OCI-LY3 (cell line): Measurements from ENCODE around the gene HSF5.

Experiments used
- H2AFZ ChIP-seq: fragments of 200-600, 300-600 bp; shearing (Covaris generic); 2 replicates; pipeline ENCODE4 v1.6.0; 2014; ENCODE audit warnings: antibody characterized with exemption, low read depth, low read length
- H3K27ac ChIP-seq: fragments of 200-600, 300-600 bp; sonication (generic); 2 replicates; pipeline ENCODE4 v1.5.1; 2014; ENCODE audit warnings: mild to moderate bottlenecking, low read length, moderate library complexity, mixed read lengths
- H3K27me3 ChIP-seq: fragments of 200-600, 300-600 bp; sonication (generic); 2 replicates; pipeline ENCODE4 v1.6.1; 2014; ENCODE audit warnings: low read depth, low read length, mixed read lengths
- H3K36me3 ChIP-seq: fragments of 200-600, 300-600 bp; sonication (generic); replicated peaks from 2 replicates; pipeline ENCODE3; 2014; ENCODE audit warnings: low read depth, low read length, mixed read lengths
- H3K4me1 ChIP-seq: fragments of 300-600, 200-600 bp; sonication (generic); 2 replicates; pipeline ENCODE4 v1.6.1; 2014; ENCODE audit warnings: low read length, mixed read lengths
- H3K4me2 ChIP-seq: fragments of 200-600, 300-600 bp; sonication (generic); 2 replicates; pipeline ENCODE4 v1.6.1; 2014; ENCODE audit warnings: low read length, mixed read lengths
- H3K4me3 ChIP-seq: fragments of 300-600, 200-600 bp; sonication (generic); 2 replicates; pipeline ENCODE4 v1.5.1; 2014; ENCODE audit warnings: antibody characterized with exemption, mild to moderate bottlenecking, low read length, moderate library complexity
- H3K79me2 ChIP-seq: fragments of 300-600, 200-600 bp; shearing (Covaris generic); 2 replicates; pipeline ENCODE4 v1.6.1; 2014; ENCODE audit warnings: mild to moderate bottlenecking, low read length, mixed read lengths
- H3K9ac ChIP-seq: fragments of 300-600, 200-600 bp; shearing (Covaris generic); 2 replicates; pipeline ENCODE4 v1.6.0; 2014; ENCODE audit warnings: mild to moderate bottlenecking, low read length, moderate library complexity
- H3K9me3 ChIP-seq: fragments of 200-600, 300-600 bp; shearing (Covaris generic); 2 replicates; pipeline ENCODE4 v1.6.1; 2014; ENCODE audit warnings: low read length, mixed read lengths; ENCODE audit not compliant: insufficient read depth
- H4K20me1 ChIP-seq: fragments of 200-600, 300-600 bp; sonication (generic); 2 replicates; pipeline ENCODE4 v1.6.1; 2016; ENCODE audit warnings: low read length, mixed read lengths; ENCODE audit not compliant: insufficient read depth
- EZH2phosphoT487 ChIP-seq: fragments of 200-600 bp; shearing (Covaris generic); IDR thresholded peaks from 2 replicates; pipeline ENCODE4 v1.6.1; 2018; ENCODE audit warnings: antibody characterized with exemption, mixed run types, low read depth
- TF ChIP-seq, protein P1 (sequence below): fragments of 200-600, 300-600 bp; sonication (generic); IDR thresholded peaks from 2 replicates; pipeline ENCODE4 v1.5.1; 2014; ENCODE audit warnings: antibody characterized with exemption, low read length, low read depth

Gene HSF5

DNA sequence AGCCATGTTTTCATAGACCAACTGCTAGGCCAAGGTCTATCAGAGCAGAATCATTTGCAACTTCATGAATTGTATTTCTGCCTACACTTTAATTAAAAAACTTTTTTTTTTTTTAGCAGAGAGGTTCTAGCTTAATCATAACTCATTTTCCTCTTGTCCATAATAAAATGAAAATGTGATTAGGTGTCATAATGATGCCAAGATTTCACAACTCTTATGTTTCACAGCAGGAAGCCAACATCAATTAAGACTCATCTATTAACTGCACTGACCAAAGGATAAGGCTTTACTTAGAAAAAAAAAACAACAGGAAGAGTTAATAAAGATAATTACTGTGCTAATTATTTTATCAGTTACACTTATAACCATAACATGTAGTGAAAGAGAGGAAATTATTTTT lies 52.0 kb downstream of the HSF5 start:
- Histone ChIP-seq H3K27ac (no peak overlapping the region), H3K79me2 (no peaks in the 10 kb centered on the region), H3K9ac (no peak overlapping the region), H3K9me3 (no peaks in the 10 kb centered on the region), H3K4me1 (no peaks in the 10 kb centered on the region), H3K27me3 (peaks cover 13% of the 10 kb centered on the region; the same call in 1 of the 2 replicates), H3K4me3 (no peak overlapping the region), H3K36me3 (no peaks in the 10 kb centered on the region), H3K4me2 (no peak overlapping the region), H4K20me1 (no peaks in the 10 kb centered on the region), H2AFZ (no peak overlapping the region)
- TF ChIP-seq, protein P1, sequence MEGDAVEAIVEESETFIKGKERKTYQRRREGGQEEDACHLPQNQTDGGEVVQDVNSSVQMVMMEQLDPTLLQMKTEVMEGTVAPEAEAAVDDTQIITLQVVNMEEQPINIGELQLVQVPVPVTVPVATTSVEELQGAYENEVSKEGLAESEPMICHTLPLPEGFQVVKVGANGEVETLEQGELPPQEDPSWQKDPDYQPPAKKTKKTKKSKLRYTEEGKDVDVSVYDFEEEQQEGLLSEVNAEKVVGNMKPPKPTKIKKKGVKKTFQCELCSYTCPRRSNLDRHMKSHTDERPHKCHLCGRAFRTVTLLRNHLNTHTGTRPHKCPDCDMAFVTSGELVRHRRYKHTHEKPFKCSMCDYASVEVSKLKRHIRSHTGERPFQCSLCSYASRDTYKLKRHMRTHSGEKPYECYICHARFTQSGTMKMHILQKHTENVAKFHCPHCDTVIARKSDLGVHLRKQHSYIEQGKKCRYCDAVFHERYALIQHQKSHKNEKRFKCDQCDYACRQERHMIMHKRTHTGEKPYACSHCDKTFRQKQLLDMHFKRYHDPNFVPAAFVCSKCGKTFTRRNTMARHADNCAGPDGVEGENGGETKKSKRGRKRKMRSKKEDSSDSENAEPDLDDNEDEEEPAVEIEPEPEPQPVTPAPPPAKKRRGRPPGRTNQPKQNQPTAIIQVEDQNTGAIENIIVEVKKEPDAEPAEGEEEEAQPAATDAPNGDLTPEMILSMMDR = no peak
- TF ChIP-seq EZH2phosphoT487 = no peak

DNA sequence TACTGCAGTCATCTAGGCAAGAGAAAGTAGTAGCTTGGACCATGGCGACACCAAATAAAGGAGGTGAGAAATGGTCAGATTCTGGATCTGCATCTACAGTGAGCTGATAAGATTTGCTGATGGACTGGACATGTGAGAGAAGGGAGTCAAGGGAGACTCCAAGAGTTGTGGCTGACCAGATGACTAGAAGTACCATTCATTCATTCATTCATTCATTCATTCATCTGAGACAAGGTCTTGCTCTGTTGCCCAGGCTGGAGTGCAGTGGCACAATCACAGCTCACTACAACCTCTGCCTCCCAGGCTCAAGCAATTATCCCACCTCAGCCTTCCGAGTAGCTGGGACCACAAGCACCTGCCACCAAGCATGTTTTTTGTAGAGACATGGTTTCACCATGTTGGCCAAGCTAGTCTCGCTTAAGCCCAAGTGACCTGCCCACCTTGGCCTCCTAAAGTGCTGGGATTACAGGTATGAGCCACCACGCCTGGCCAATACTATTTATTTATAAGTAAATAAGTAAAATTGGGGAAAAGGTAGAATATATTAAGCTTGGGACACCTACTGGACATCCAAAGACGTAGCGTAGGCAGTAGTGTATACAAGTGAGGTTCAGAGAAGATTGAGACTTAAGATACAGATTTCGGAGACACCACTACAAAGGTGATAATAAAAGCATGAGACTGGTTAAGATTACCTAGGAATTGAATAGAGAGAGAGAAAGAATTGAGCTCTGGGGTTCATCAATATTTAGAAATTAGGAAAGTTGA lies 55.2 kb downstream of the HSF5 start:
- Histone ChIP-seq H4K20me1 (no peaks in the 10 kb centered on the region), H3K4me2 (no peak overlapping the region), H3K27me3 (peaks cover 8% of the 10 kb centered on the region; the same call in 1 of the 2 replicates), H3K9me3 (no peaks in the 10 kb centered on the region), H3K36me3 (no peaks in the 10 kb centered on the region), H3K4me3 (no peak overlapping the region), H2AFZ (no peak overlapping the region), H3K4me1 (peaks cover 9% of the 10 kb centered on the region), H3K9ac (no peak overlapping the region), H3K79me2 (no peaks in the 10 kb centered on the region), H3K27ac (no peak overlapping the region)
- TF ChIP-seq, protein P1 = peak; percentile 31
- no peak for TF ChIP-seq EZH2phosphoT487

DNA sequence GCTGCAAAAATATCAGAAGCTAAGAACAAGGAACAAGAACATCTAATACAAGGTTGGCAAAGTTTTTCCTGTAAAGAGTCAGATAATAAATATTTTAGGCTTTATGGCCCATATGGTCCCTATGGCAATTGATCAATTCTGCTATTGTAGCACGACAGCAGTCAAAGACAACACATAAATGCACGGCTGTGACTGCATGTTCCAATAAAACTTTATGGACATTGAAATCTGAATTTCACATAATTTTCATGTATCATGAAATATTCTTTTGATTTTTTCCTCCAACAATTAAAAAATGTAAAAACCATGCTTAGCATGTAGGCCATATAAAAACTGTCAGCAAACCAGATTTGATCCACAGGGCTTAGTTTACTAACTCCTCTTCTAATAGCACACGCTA lies 60.4 kb downstream of the HSF5 start:
- H3K9me3 ChIP-seq = no peaks in the 10 kb centered on the region
- H3K4me2 ChIP-seq = peak overlapping the region; percentile 69
- TF ChIP-seq EZH2phosphoT487 = no peak
- TF ChIP-seq, protein P1 = no peak
- 0 out of 2 replicates have a peak, but pooled peaks cover 3% of the 10 kb centered on the region for H3K27me3 ChIP-seq
- no peaks in the 10 kb centered on the region for H4K20me1 ChIP-seq
- peak overlapping the region; percentile 12; the same call in 1 of the 2 replicates for H2AFZ ChIP-seq
- no peaks in the 10 kb centered on the region for H3K36me3 ChIP-seq
- no peak overlapping the region for H3K27ac ChIP-seq
- H3K4me1 ChIP-seq = peaks cover 17% of the 10 kb centered on the region
- H3K79me2 ChIP-seq = no peaks in the 10 kb centered on the region
- peak overlapping the region; percentile 51 for H3K4me3 ChIP-seq
- no peak overlapping the region for H3K9ac ChIP-seq

DNA sequence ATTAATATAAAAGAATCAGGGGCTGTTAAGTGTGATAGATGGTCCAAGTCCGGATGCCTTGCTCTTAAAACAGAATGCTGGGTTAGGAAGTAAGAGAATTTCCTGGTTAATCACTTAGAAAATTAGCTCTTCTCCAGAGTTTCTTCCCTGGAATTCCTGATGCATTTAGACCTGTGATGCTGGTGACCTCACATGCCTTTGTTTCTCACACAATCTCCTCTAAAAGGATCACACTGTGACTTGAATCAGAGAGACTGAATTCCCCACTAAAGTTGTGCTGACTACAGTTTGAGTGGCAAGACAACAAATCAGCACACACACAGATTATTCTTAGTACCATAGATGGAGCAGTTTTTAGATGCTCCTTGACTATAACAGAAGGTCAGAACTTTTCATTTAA lies 66.5 kb downstream of the HSF5 start:
- no peaks in the 10 kb centered on the region for H3K36me3 ChIP-seq
- no peak overlapping the region for H3K4me2 ChIP-seq
- peaks cover 19% of the 10 kb centered on the region for H3K4me1 ChIP-seq
- H3K27me3 ChIP-seq = peaks cover 18% of the 10 kb centered on the region
- no peak overlapping the region for H3K9ac ChIP-seq
- no peak for TF ChIP-seq EZH2phosphoT487
- TF ChIP-seq, protein P1 = no peak
- H2AFZ ChIP-seq = no peak overlapping the region
- no peaks in the 10 kb centered on the region for H3K9me3 ChIP-seq
- H4K20me1 ChIP-seq = no peaks in the 10 kb centered on the region
- H3K79me2 ChIP-seq = no peaks in the 10 kb centered on the region
- H3K27ac ChIP-seq = no peak overlapping the region
- H3K4me3 ChIP-seq = no peak overlapping the region
